ENCODE results near the gene CHMP4B.

Gene CHMP4B

GRCh38 chr20:33875055-33875454 is 63.9 kb downstream of the CHMP4B start:
- peak; percentile 61 for DNase-seq (ENCODE audit: low spot score)
- TF ChIP-seq, protein P1, sequence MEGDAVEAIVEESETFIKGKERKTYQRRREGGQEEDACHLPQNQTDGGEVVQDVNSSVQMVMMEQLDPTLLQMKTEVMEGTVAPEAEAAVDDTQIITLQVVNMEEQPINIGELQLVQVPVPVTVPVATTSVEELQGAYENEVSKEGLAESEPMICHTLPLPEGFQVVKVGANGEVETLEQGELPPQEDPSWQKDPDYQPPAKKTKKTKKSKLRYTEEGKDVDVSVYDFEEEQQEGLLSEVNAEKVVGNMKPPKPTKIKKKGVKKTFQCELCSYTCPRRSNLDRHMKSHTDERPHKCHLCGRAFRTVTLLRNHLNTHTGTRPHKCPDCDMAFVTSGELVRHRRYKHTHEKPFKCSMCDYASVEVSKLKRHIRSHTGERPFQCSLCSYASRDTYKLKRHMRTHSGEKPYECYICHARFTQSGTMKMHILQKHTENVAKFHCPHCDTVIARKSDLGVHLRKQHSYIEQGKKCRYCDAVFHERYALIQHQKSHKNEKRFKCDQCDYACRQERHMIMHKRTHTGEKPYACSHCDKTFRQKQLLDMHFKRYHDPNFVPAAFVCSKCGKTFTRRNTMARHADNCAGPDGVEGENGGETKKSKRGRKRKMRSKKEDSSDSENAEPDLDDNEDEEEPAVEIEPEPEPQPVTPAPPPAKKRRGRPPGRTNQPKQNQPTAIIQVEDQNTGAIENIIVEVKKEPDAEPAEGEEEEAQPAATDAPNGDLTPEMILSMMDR (IDR thresholded peaks at IDR 0.05; ENCODE audit: borderline replicate concordance, control extremely low read depth, extremely low read depth, insufficient read depth, missing control alignments), result no peak
- in situ Hi-C loops (cut with MboI; ENCODE audit: low sequenced_read_pairs, unreplicated experiment), result no loop called here

- peak; percentile 13 for DNase-seq (ENCODE audit: low spot score)
- in situ Hi-C loops (cut with MboI; ENCODE audit: low sequenced_read_pairs, unreplicated experiment), result no loop called here
- TF ChIP-seq, protein P1 (IDR thresholded peaks at IDR 0.05; ENCODE audit: borderline replicate concordance, control extremely low read depth, extremely low read depth, insufficient read depth, missing control alignments), result no peak
These were observed 64.4 kb downstream of the CHMP4B start for GRCh38 chr20:33875534-33876026.

- DNase-seq (ENCODE audit: low spot score), result no peak
- TF ChIP-seq, protein P1 (IDR thresholded peaks at IDR 0.05; ENCODE audit: borderline replicate concordance, control extremely low read depth, extremely low read depth, insufficient read depth, missing control alignments), result no peak
- in situ Hi-C loops (cut with MboI; ENCODE audit: low sequenced_read_pairs, unreplicated experiment), result no loop called here
These were observed 67.4 kb downstream of the CHMP4B start for GRCh38 chr20:33878583-33878982.

- in situ Hi-C loops (cut with MboI; ENCODE audit: low sequenced_read_pairs, unreplicated experiment), result no loop called here
- TF ChIP-seq, protein P1 (IDR thresholded peaks at IDR 0.05; ENCODE audit: borderline replicate concordance, control extremely low read depth, extremely low read depth, insufficient read depth, missing control alignments), result no peak
- DNase-seq (ENCODE audit: low spot score), result no peak
These were observed 69.2 kb downstream of the CHMP4B start for GRCh38 chr20:33880396-33880795.

GRCh38 chr20:33881989-33882388 is 70.8 kb downstream of the CHMP4B start:
- in situ Hi-C loops (cut with MboI; ENCODE audit: low sequenced_read_pairs, unreplicated experiment), result no loop called here
- TF ChIP-seq, protein P1 (IDR thresholded peaks at IDR 0.05; ENCODE audit: borderline replicate concordance, control extremely low read depth, extremely low read depth, insufficient read depth, missing control alignments), result no peak
- no peak for DNase-seq (ENCODE audit: low spot score)

DNA sequence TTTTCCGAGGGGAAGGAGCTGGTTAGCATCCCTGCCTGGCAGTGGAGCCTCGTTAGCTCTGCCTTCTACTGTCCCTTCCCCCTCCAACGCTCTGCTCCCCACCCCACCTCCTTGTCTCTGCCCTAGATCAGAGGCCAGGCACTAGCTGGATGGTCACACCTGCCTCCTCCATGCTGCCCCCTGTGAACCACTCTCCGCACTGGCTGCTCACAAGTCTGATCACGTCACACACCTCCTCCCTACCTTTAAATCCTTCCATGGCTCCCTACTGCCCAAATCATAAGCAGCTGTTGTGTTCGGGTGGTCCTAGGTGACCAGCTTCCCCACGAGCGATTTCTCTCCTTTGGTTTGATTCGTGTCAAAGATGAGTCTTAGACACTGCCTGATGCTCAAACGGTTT is 71.3 kb downstream of the CHMP4B start:
- DNase-seq (ENCODE audit: low spot score), result no peak
- in situ Hi-C loops (cut with MboI; ENCODE audit: low sequenced_read_pairs, unreplicated experiment), result no loop called here
- TF ChIP-seq, protein P1 (IDR thresholded peaks at IDR 0.05; ENCODE audit: borderline replicate concordance, control extremely low read depth, extremely low read depth, insufficient read depth, missing control alignments), result no peak

GRCh38 chr20:33883164-33883563 is 72.0 kb downstream of the CHMP4B start:
- DNase-seq (ENCODE audit: low spot score), result peak; percentile 75
- in situ Hi-C loops (cut with MboI; ENCODE audit: low sequenced_read_pairs, unreplicated experiment), result no loop called here
- TF ChIP-seq, protein P1 (IDR thresholded peaks at IDR 0.05; ENCODE audit: borderline replicate concordance, control extremely low read depth, extremely low read depth, insufficient read depth, missing control alignments), result no peak
